ENCODE results near the gene ARAP2.

GRCh38 chr4:36177946-36178345, 66.4 kb downstream of the ARAP2 start:
- TF ChIP-seq CTCF (IDR thresholded peaks at IDR 0.05 in 2 of 3, conservative IDR thresholded peaks at IDR 0.05 in 1 of 3; ENCODE audit: insufficient read depth in 2 of 3, low read depth in 1 of 3, low read length in 3 of 3) (no peak), KDM4B (IDR thresholded peaks at IDR 0.05; ENCODE audit: borderline replicate concordance in 2 of 2, low read depth in 1 of 2) (no peak), TFE3 (CRISPR knock-in tag; IDR thresholded peaks at IDR 0.05) (no peak), CBX3 (IDR thresholded peaks at IDR 0.05; ENCODE audit: borderline replicate concordance in 1 of 2, low read length in 2 of 2) (no peak), POLR2A (conservative IDR thresholded peaks at IDR 0.05) (no peak), LCOR (CRISPR knock-in tag; IDR thresholded peaks at IDR 0.05) (no peak)
